Measurements from ENCODE around the gene PEAR1.

The PEAR1 gene

GRCh38 chr1:156964441-156964840 lies 70.9 kb downstream of the PEAR1 start:
- H3K27me3 ChIP-seq (ENCODE audit: control insufficient read depth in 1 of 2, insufficient read depth in 2 of 2, low read length in 2 of 2), result no peaks in the 10 kb centered on the region
- H3K9me3 ChIP-seq (ENCODE audit: low read length), result no peaks in the 10 kb centered on the region
- no peak overlapping the region for H3K27ac ChIP-seq (ENCODE audit: low read depth, low read length)
- no peaks in the 10 kb centered on the region for H3K4me1 ChIP-seq (ENCODE audit: insufficient read depth, low read length)
- H3K36me3 ChIP-seq (ENCODE audit: insufficient read depth, low read length), result peaks cover 55% of the 10 kb centered on the region
- H3K9ac ChIP-seq (ENCODE audit: low read length), result no peak overlapping the region
- no peak overlapping the region for H3K4me3 ChIP-seq (ENCODE audit: low read depth in 1 of 2, low read length in 2 of 2)

All from muscle layer of colon (tissue), 2 donors.